SK-N-SH treated with all-trans-retinoic acid at 6 μM for 48 hours (cell line): Measurements from ENCODE around the gene ZNF492.

ENCODE experiments used
- ARNTL ChIP-seq: fragments of 450-650 bp; formaldehyde crosslinking; IDR thresholded peaks from 2 replicates; pipeline ENCODE4 v1.5.0; 2020; ENCODE audit warnings: low read depth, mild to moderate bottlenecking, moderate library complexity, borderline replicate concordance
- GLIS3 ChIP-seq: fragments of 250-450 bp; sonication (Bioruptor Pico); IDR thresholded peaks from 2 replicates; pipeline ENCODE4 v1.5.0; 2020; ENCODE audit warnings: mild to moderate bottlenecking, moderate library complexity
- ISL1 ChIP-seq: fragments of 250-450 bp; sonication (Bioruptor Pico); IDR thresholded peaks from 2 replicates; pipeline ENCODE4 v2.1.2; 2022; ENCODE audit warnings: mild to moderate bottlenecking, moderate library complexity
- RARB ChIP-seq: fragments of 250-450 bp; sonication (Bioruptor Pico); IDR thresholded peaks from 2 replicates; pipeline ENCODE4 v1.8.0; 2021; ENCODE audit warnings: mild to moderate bottlenecking, moderate library complexity
- SNAI2 ChIP-seq: fragments of 250-450 bp; sonication (Bioruptor Pico); IDR thresholded peaks from 2 replicates; pipeline ENCODE4 v1.5.0; 2020; ENCODE audit warnings: mild to moderate bottlenecking, moderate library complexity
- TCF4 ChIP-seq: fragments of 250-450 bp; sonication (Bioruptor Pico); IDR thresholded peaks from 2 replicates; pipeline ENCODE4 v1.8.0; 2021; ENCODE audit warnings: mild to moderate bottlenecking, moderate library complexity, borderline replicate concordance
- TOX ChIP-seq: fragments of 250-450 bp; sonication (Bioruptor Pico); IDR thresholded peaks from 2 replicates; pipeline ENCODE4 v1.8.0; 2021; ENCODE audit warnings: mild to moderate bottlenecking, moderate library complexity, borderline replicate concordance
- ZC3H10 ChIP-seq: fragments of 250-450 bp; sonication (Bioruptor Pico); IDR thresholded peaks from 2 replicates; pipeline ENCODE4 v1.5.1; 2021; ENCODE audit warnings: mild to moderate bottlenecking, moderate library complexity
- ZFP30 ChIP-seq: fragments of 450-650 bp; formaldehyde crosslinking; IDR thresholded peaks from 2 replicates; pipeline ENCODE4 v1.5.0; 2022; ENCODE audit warnings: mild to moderate bottlenecking, moderate library complexity
- ZNF8 ChIP-seq: fragments of 450-650 bp; formaldehyde crosslinking; IDR thresholded peaks from 2 replicates; pipeline ENCODE4 v1.5.0; 2020; ENCODE audit warnings: mild to moderate bottlenecking, moderate library complexity
- TF ChIP-seq, protein P1 (sequence below): fragments of 250-450 bp; sonication (Bioruptor Pico); IDR thresholded peaks from 2 replicates; pipeline ENCODE4 v1.8.0; 2020; ENCODE audit warnings: mild to moderate bottlenecking, moderate library complexity, borderline replicate concordance
- TF ChIP-seq, protein P2 (sequence below): fragments of 250-450 bp; sonication (Bioruptor Pico); IDR thresholded peaks from 2 replicates; pipeline ENCODE4 v1.5.1; 2020; ENCODE audit warnings: low read depth, mild to moderate bottlenecking, moderate library complexity

DNA sequence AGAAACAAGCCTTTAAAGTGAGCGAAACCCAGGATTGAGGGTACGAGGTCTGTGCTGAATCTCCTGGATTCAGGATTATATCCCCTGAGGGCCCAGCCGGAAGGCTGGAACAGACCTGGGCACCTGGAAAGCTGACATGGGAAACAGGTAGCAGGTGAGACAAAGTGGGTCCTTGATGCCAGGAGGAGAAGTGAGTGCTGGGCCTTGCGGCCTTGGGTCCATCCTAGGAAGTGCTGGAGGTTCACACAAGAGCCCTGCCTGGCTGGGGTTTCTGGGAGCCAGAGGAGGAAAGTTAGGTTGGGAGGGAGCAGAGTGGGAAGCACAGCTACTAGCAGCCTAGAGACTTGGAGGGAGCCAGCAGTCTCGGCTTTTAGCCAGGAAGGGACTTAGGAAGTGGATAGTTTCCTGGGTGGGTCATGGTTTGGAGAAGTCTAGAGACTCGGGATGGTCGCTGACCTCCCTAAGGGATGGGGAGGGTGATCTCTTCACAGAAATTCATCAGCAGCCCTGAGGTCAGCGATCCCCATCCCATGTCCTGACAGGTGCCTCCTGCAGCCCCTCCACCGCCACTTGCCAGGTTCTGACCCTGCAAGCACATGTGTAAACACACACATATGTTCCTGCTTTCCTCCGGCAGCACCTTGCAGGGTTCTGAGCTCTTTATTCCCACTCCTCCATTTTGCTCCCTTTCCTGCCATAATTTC is 29.4 kb upstream of the ZNF492 start:
- TF ChIP-seq SNAI2 (CRISPR knock-in tag), result no peak
- TF ChIP-seq, protein P1, sequence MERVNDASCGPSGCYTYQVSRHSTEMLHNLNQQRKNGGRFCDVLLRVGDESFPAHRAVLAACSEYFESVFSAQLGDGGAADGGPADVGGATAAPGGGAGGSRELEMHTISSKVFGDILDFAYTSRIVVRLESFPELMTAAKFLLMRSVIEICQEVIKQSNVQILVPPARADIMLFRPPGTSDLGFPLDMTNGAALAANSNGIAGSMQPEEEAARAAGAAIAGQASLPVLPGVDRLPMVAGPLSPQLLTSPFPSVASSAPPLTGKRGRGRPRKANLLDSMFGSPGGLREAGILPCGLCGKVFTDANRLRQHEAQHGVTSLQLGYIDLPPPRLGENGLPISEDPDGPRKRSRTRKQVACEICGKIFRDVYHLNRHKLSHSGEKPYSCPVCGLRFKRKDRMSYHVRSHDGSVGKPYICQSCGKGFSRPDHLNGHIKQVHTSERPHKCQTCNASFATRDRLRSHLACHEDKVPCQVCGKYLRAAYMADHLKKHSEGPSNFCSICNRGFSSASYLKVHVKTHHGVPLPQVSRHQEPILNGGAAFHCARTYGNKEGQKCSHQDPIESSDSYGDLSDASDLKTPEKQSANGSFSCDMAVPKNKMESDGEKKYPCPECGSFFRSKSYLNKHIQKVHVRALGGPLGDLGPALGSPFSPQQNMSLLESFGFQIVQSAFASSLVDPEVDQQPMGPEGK, result no peak
- no peak for TF ChIP-seq ZFP30 (CRISPR knock-in tag)
- no peak for TF ChIP-seq ZNF8 (CRISPR knock-in tag)
- no peak for TF ChIP-seq ARNTL
- TF ChIP-seq TCF4, result no peak
- no peak for TF ChIP-seq RARB (CRISPR knock-in tag)
- no peak for TF ChIP-seq TOX (CRISPR knock-in tag)
- no peak for TF ChIP-seq ZC3H10
- TF ChIP-seq ISL1, result no peak
- TF ChIP-seq GLIS3 (CRISPR knock-in tag), result no peak
- TF ChIP-seq, protein P2, sequence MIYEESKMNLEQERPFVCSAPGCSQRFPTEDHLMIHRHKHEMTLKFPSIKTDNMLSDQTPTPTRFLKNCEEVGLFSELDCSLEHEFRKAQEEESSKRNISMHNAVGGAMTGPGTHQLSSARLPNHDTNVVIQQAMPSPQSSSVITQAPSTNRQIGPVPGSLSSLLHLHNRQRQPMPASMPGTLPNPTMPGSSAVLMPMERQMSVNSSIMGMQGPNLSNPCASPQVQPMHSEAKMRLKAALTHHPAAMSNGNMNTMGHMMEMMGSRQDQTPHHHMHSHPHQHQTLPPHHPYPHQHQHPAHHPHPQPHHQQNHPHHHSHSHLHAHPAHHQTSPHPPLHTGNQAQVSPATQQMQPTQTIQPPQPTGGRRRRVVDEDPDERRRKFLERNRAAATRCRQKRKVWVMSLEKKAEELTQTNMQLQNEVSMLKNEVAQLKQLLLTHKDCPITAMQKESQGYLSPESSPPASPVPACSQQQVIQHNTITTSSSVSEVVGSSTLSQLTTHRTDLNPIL (CRISPR knock-in tag), result no peak
